Mammary epithelial cell (primary cell): ENCODE measurements around the gene PBLD.

Experiments used
- CTCF ChIP-seq, 2 donors: IDR thresholded peaks in 1 of 2; conservative IDR thresholded peaks in 1 of 2; 2 replicates each; pipeline ENCODE4 v1.5.1; 2011 to 2012; ENCODE audit warnings: inconsistent platforms in 2 of 2, low read length in 2 of 2, mild to moderate bottlenecking in 2 of 2, control low read depth in 1 of 2, low read depth in 1 of 2; ENCODE audit not compliant: insufficient read depth in 1 of 2; ENCODE audit errors: extremely low read depth in 1 of 2
- EZH2 ChIP-seq: IDR thresholded peaks from 2 replicates; pipeline ENCODE4 v1.6.1; 2012; ENCODE audit warnings: low read length, inconsistent platforms, borderline replicate concordance

GRCh38 chr10:68275600-68276126, 57.1 kb downstream of the PBLD start:
- TF ChIP-seq EZH2 (no peak), CTCF (conservative IDR thresholded peaks at IDR 0.05 in 1 of 2, IDR thresholded peaks at IDR 0.05 in 1 of 2; ENCODE audit: extremely low read depth in 1 of 2, insufficient read depth in 1 of 2, low read depth in 1 of 2, low read length in 2 of 2) (no peak)
